NCI-H2227 (cell line): ENCODE data around the gene GJA3.

Experiments used
- DNase-seq: peaks from one replicate; lab custom pipeline; 2025; ENCODE audit not compliant: unreplicated experiment; lab: John Stamatoyannopoulos, UW

Gene GJA3

GRCh38 chr13:20160306-20161274 lies at the start of gene GJA3:
TSS of gene GJA3 (minus strand) at chr13:20161052. CDS start at chr13:20143288, 17,764 bp downstream.
- DNase-seq = peak; percentile 14

- no peak for DNase-seq
These were observed 49.1 kb upstream of the GJA3 start for GRCh38 chr13:20209948-20210347.

- no peak for DNase-seq
These were observed 45.9 kb upstream of the GJA3 start for GRCh38 chr13:20206698-20207235.

DNA sequence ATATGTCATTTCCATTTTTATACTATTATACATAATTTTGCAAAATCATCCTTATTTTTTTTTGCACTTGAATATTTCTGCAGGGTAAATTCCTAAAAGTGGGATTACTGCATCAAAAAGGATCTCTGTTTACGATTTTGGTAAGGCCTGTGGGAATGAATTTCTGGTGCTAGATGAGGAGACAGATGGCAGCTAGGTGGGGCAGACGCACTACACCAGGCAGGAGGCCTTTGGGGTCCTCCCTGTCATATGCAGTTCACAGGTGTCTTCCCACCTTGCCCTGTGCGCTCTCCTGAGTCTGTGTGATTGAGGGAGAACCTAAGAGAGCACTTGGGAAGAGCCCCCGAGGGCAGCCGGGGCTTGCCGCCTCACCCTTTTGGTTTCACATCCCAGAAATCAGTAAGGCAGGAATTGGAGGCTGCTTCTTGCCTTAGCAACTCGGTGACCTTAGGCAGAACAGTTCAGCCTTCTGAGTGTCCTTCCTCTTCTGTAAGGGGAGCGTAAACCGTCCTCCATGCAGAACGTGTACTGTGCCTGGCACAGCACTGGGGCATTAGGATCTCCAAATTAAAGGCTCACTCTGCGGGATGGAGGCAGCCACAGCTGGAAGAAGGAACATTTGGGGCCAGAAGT lies 45.3 kb upstream of the GJA3 start:
- no peak for DNase-seq

- DNase-seq = no peak
These were observed 37.9 kb upstream of the GJA3 start for GRCh38 chr13:20198781-20199180.

DNA sequence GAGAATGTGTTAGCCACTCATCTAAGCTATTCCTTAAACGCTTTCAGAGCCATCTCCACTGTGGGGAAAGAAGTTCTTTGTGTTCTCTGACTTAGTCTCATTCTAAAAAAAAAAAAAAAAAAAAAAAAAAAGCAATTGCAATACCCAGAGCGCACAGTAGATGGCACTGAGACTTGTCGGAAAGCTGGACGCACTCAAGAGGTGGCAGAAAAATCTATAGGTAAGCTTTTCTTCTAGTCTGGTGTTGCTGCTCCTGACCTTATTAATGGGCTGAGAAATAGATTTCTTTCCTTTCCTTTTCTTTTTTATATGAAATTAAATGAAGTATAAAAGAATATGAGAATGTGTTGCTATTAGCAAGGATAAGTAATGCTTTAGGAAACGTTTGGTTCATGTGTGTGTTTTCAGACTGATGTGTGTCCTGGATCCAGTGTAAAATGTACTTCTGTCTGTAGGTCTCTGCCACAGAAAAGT lies 36.5 kb upstream of the GJA3 start:
- DNase-seq = peak; percentile 41

GRCh38 chr13:20195801-20196200 lies 34.9 kb upstream of the GJA3 start:
- no peak for DNase-seq

DNA sequence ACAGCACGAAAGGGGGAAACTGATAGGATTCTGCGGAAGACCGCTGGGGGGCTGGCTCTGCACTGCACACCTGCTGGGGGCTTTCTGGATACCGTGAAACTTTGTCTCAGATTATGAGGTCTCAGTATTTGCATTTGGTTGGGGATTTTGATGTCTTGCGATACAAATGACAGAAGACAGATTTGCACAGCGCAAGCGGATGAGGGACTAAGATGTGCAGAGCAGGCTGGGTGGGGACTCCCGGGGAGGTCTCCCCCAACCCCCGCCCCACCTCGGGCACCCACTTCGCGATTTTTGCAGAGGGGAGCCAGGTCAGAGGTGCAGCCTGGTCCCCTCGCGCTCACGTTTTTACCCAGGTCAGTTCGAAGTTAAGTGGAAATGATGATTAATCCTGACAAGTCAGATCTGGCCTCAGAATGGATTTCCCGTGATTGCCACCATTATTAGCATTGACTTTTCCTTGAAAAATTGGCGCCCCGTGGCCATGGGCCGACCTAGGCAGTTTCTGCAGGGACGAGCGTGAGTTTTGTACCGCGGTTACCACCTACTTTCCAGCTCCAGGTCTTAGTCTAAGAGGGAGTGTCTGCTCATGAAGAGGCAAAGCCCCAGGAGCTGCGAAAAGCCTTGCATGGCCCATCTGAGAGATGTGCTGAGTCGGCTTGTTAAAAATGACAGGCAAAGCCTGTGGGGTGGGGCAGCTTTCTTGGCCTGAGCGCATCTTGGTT lies 33.2 kb upstream of the GJA3 start:
- DNase-seq = no peak

DNA sequence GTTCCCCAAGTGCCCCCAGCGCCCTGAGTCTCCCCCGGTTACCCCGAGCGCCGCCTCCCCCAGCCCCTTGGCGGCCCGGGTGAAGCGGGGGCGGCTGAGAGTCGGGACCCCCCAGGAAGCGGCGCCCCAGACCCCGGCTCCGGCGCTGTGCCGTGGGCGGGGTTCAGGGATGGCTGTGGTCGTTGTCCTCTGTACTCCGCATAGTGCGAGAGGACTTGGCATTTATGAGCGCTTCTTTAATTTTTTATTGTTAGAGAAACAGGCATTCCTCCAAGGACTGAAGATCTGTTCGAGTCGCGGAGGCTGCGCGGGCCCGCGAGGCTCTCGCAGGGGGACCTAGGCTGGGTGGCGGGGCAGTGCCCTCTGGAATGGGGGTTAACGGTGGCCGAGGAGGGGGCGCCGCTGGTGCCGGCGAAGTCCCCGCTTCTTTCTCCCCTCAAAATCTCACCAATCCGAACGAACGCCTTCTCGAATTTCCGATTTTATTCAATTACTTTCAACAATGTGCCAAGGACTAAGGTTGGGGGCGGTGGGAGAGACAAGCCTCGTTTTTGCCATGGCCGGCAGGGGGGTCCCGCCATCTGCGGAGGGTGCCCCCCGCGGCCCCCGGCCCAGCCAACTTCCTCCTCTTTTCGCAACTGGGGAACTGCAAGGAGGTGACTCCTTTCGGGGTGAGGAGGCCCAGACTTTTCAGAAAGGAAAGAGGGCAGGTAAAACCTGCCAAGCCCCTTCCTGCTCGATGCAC lies 32.5 kb upstream of the GJA3 start:
- DNase-seq = no peak

- no peak for DNase-seq
These were observed 31.9 kb upstream of the GJA3 start, which contains the start of gene GJB2 for GRCh38 chr13:20192836-20193161. TSS of gene GJB2 (minus strand) at chr13:20192938. CDS start at chr13:20189581, 3,357 bp downstream.

- no peak for DNase-seq
These were observed 31.4 kb upstream of the GJA3 start for GRCh38 chr13:20192158-20192835.

DNA sequence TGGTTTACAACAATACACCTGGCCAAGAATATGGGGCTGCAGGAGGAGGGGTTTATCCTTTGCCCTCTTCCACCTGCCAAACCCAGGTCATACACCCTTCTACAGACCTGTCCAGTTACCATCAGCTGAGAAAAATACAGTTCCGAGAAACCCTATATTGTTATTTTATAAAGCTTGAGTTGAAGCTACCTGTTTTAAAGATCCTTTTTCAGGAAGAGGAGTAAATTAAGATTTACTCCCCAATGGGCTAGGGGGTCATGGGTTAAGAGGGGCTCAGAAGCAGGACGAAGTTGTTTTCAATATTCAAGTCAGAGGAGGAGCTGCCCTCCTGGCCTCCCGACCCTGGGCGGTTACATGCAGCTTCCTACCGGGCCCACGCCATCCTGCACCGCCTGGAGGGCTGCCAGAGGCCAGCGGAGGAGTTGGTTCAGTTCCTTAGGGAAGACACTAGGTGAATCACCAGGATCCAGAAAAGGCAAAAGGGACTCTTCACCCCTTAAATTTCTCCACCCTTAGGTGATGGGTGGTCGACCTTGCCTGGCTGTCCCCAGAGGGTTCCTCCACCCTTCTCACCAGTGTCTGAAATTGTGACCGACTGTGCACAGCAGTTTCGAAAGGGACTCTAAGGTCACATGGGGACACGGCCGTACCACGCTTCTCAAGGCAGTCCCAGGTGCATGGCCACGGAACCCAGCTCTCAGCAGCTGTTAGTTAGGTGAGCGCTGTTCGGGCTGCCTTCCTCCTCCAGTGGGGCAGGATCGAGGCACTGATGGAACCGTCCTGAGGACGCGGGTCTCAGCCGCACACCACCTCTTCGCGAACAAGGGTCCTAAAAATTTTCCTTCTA lies 30.7 kb upstream of the GJA3 start:
- DNase-seq = no peak

DNA sequence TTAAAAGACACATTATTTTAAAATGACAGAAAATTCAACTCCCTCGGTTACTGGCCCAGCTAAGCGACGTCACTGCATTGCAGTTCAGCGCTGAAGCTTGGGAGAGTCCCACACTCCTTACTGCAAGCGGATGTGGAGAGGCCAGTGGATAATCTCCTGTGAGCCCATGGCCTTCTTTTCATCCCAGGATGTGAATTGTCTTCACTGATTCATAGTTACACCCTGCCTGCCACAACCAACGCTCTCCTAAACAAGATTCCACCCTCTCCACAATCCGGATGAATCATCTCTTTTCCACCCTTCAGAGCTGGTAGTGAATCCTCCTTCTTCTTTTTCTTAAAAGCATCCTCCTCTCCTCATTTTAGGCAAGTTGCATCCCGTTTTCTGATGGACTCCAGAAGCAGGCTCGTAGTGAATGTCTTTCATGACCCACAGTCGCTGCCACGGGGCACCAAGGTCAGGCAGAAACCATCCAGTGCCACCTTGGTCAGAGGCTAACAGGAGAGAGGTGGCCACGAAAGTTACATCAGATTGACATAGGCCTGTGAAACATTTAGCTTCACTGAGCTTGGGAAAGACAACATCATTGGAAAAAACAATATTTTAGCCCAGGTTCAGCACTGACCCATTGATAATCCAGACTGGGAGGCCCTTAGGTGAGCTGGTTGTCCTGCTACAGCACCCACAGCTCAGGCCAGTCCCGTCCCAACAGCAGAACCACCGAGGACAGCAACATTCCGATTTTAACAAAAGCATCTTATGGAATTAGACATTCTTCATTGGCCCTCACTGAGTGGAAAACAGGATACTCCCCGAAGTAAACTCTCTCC lies 29.8 kb upstream of the GJA3 start:
- no peak for DNase-seq

DNA sequence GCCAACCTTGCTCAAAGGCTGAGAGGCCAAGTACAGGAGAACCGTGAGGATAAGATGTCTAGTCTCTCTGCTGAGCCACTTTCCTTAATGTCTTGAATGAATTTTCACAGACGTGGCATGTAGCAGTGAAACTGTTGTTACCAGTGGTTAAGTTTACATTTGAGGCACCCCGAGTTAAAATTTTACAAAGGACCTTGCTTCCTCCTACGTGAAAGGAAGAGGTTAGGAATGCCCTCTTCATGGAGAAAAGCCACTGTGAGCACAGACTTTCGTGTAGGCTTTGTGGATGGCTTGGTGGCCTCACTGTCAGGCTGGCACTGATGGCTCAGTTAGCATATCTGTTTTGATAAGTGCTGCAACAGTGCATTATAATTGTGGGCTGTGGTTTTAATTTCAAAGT lies 29.2 kb upstream of the GJA3 start:
- no peak for DNase-seq

DNA sequence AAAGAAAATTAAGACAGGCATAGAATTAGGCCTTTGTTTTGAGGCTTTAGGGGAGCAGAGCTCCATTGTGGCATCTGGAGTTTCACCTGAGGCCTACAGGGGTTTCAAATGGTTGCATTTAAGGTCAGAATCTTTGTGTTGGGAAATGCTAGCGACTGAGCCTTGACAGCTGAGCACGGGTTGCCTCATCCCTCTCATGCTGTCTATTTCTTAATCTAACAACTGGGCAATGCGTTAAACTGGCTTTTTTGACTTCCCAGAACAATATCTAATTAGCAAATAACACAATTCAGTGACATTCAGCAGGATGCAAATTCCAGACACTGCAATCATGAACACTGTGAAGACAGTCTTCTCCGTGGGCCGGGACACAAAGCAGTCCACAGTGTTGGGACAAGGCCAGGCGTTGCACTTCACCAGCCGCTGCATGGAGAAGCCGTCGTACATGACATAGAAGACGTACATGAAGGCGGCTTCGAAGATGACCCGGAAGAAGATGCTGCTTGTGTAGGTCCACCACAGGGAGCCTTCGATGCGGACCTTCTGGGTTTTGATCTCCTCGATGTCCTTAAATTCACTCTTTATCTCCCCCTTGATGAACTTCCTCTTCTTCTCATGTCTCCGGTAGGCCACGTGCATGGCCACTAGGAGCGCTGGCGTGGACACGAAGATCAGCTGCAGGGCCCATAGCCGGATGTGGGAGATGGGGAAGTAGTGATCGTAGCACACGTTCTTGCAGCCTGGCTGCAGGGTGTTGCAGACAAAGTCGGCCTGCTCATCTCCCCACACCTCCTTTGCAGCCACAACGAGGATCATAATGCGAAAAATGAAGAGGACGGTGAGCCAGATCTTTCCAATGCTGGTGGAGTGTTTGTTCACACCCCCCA lies 28.1 kb upstream of the GJA3 start:
- DNase-seq = no peak

- DNase-seq = no peak
These were observed 25.9 kb upstream of the GJA3 start for GRCh38 chr13:20186771-20187170.

- no peak for DNase-seq
These were observed 24.7 kb upstream of the GJA3 start for GRCh38 chr13:20185366-20186056.
